Measurements from ENCODE around the gene SIRPA. TPM values are rescaled to one million over a fixed set of nuclear protein-coding genes. Genes with fewer than 3 reads are reported as not detected.

SIRPA gene
- total RNA-seq, 1 experiment from 2014 or later: 12.8 TPM

GRCh38 chr20:1879369-1879768, 15.8 kb upstream of the SIRPA start:
- H3K4me3 ChIP-seq (ENCODE audit: low read length): no peak overlapping the region
- no peak overlapping the region for H3K9ac ChIP-seq (ENCODE audit: low read length)

GRCh38 chr20:1879934-1880333, 15.3 kb upstream of the SIRPA start:
- H3K4me1 ChIP-seq (ENCODE audit: insufficient read depth, low read length): no peaks in the 10 kb centered on the region
- ATAC-seq: no peak

More at GRCh38 chr20:1879369-1879768, 15.8 kb upstream of the SIRPA start:
- H3F3A ChIP-seq (ENCODE audit: low read length, unreplicated experiment): no peaks in the 10 kb centered on the region
- DNase-seq: no peak
- intact Hi-C loops (cut with micrococcal nuclease): no loop called here
- H3K36me3 ChIP-seq (ENCODE audit: low read depth, low read length): no peaks in the 10 kb centered on the region
- no peak for ATAC-seq
- no peaks in the 10 kb centered on the region for H4K20me1 ChIP-seq (ENCODE audit: low read length)
- no peaks in the 10 kb centered on the region for H3K4me1 ChIP-seq (ENCODE audit: insufficient read depth, low read length)
- H3K27me3 ChIP-seq (ENCODE audit: low read length): no peaks in the 10 kb centered on the region
- H3K9me3 ChIP-seq (ENCODE audit: low read length): no peaks in the 10 kb centered on the region
- no peaks in the 10 kb centered on the region for H3K9me2 ChIP-seq (replicated peaks; ENCODE audit: low read length)
- POLR2A ChIA-PET (ENCODE audit: unreplicated experiment): no interaction called here
- H3K4me2 ChIP-seq (ENCODE audit: low read length): no peak overlapping the region
- H2AFZ ChIP-seq (ENCODE audit: low read length): no peak overlapping the region
- no peak overlapping the region for H3K27ac ChIP-seq (ENCODE audit: low read length)
- no peak for TF ChIP-seq EZH2 (IDR thresholded peaks at IDR 0.05; ENCODE audit: low read length, unreplicated experiment)
- TF ChIP-seq CTCF (conservative IDR thresholded peaks at IDR 0.05; ENCODE audit: low read depth, low read length): no peak
- TF ChIP-seq EZH2phosphoT487 (IDR thresholded peaks at IDR 0.05; ENCODE audit: borderline replicate concordance, low read length): no peak
- H3K79me2 ChIP-seq (ENCODE audit: low read length): no peaks in the 10 kb centered on the region
- BruUV-seq (replicated peaks): no TSS peak
- CTCF ChIA-PET: no interaction called here

GRCh38 chr20:1880529-1881239, 14.5 kb upstream of the SIRPA start:
- TF ChIP-seq EZH2phosphoT487 (IDR thresholded peaks at IDR 0.05; ENCODE audit: borderline replicate concordance, low read length) (no peak), CTCF (conservative IDR thresholded peaks at IDR 0.05; ENCODE audit: low read depth, low read length) (no peak), EZH2 (IDR thresholded peaks at IDR 0.05; ENCODE audit: low read length, unreplicated experiment) (no peak)
- CTCF ChIA-PET: no interaction called here
- intact Hi-C loops (cut with micrococcal nuclease): no loop called here
- no peak overlapping the region for H3K27ac ChIP-seq (ENCODE audit: low read length)
- no peak overlapping the region for H3K4me3 ChIP-seq (ENCODE audit: low read length)
- H3K9me3 ChIP-seq (ENCODE audit: low read length): no peaks in the 10 kb centered on the region
- no peak for DNase-seq
- H4K20me1 ChIP-seq (ENCODE audit: low read length): no peaks in the 10 kb centered on the region
- no peaks in the 10 kb centered on the region for H3K27me3 ChIP-seq (ENCODE audit: low read length)
- no peaks in the 10 kb centered on the region for H3K79me2 ChIP-seq (ENCODE audit: low read length)
- POLR2A ChIA-PET (ENCODE audit: unreplicated experiment): no interaction called here
- ATAC-seq: peak; percentile 26; the same call in 1 of the 2 replicates
- no peaks in the 10 kb centered on the region for H3K36me3 ChIP-seq (ENCODE audit: low read depth, low read length)
- no peak overlapping the region for H3K4me2 ChIP-seq (ENCODE audit: low read length)
- no peak overlapping the region for H3K9ac ChIP-seq (ENCODE audit: low read length)
- BruUV-seq (replicated peaks): no TSS peak
- no peak overlapping the region for H2AFZ ChIP-seq (ENCODE audit: low read length)
- H3K4me1 ChIP-seq (ENCODE audit: insufficient read depth, low read length): no peaks in the 10 kb centered on the region
- no peaks in the 10 kb centered on the region for H3K9me2 ChIP-seq (replicated peaks; ENCODE audit: low read length)
- no peaks in the 10 kb centered on the region for H3F3A ChIP-seq (ENCODE audit: low read length, unreplicated experiment)

More at GRCh38 chr20:1879934-1880333, 15.3 kb upstream of the SIRPA start:
- Histone ChIP-seq H3K9me3 (ENCODE audit: low read length) (no peaks in the 10 kb centered on the region), H3K4me2 (ENCODE audit: low read length) (no peak overlapping the region), H3K36me3 (ENCODE audit: low read depth, low read length) (no peaks in the 10 kb centered on the region), H3K27me3 (ENCODE audit: low read length) (no peaks in the 10 kb centered on the region), H3K9me2 (replicated peaks; ENCODE audit: low read length) (no peaks in the 10 kb centered on the region), H4K20me1 (ENCODE audit: low read length) (no peaks in the 10 kb centered on the region), H3K27ac (ENCODE audit: low read length) (no peak overlapping the region), H3K4me3 (ENCODE audit: low read length) (no peak overlapping the region), H3F3A (ENCODE audit: low read length, unreplicated experiment) (no peaks in the 10 kb centered on the region), H3K9ac (ENCODE audit: low read length) (no peak overlapping the region), H2AFZ (ENCODE audit: low read length) (no peak overlapping the region), H3K79me2 (ENCODE audit: low read length) (no peaks in the 10 kb centered on the region)
- POLR2A ChIA-PET (ENCODE audit: unreplicated experiment): no interaction called here
- no peak for DNase-seq
- intact Hi-C loops (cut with micrococcal nuclease): no loop called here
- TF ChIP-seq EZH2 (IDR thresholded peaks at IDR 0.05; ENCODE audit: low read length, unreplicated experiment): no peak
- no TSS peak for BruUV-seq (replicated peaks)
- CTCF ChIA-PET: no interaction called here

Data from PC-3 (cell line).